Measurements from ENCODE around the gene THNSL1.
"Not testable (repeated sequence)": the region's sequence is repeated elsewhere in the genome, so short reads cannot be mapped to it uniquely, and the experiment has no call there.

The THNSL1 gene

DNA sequence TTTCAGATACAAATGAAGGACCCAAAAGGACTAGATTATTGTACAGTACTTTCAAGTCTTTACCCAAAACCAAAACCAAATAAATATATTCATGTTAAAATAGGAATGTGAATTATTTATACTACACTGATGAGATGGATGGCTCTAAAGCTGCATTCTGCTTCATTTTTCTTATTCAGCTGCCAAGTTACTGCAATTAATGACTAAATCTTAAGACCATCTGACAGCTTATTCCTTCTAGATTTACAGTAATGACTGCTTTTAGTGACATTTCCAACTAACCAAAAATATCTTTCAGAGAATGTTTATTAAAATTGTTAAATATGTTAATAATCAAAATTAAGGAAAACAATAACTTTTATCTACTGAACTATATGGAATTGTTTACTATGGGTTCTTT is 21.3 kb upstream of the THNSL1 start:
- DNase-seq (ENCODE audit: low read depth) = no peak

DNA sequence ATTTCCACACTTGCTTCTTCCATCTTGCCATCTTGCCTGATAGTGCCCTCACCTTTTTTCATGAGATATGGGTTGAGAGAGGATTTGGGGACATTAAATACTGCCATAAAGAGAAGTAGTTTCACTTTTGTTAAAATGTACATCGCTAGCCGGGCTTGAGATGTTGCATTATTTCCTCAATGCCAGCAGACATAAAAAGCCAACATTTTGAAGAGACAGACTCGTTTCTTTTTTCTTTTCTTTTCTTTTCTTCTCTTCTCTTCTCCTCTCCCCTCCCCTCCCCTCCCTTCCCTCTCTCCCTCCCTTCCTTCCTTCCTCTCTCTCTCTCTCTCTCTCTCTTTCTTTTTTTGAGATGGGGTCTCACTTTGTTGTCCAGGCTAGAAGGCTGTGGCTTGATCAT is 18.4 kb upstream of the THNSL1 start:
- DNase-seq (ENCODE audit: low read depth) = no peak

DNA sequence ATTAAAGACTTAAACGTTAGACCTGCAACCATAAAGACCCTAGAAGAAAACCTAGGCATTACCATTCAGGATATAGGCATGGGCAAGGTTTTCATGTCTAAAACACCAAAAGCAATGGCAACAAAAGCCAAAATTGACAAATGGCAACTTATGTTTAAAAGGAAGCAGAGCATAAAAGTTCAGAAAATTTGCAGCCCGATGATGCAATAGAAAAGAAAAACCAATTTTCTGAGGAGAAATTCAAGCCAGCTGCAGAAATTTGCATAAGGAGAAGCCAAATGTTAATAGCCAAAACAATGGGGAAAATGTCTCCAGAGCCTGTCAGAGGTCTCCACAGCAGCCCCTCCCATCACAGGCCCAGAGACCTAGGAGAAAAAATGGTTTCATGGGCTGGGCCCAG is 4.8 kb upstream of the THNSL1 start:
- not testable (repeated sequence) for DNase-seq (ENCODE audit: low read depth)

DNA sequence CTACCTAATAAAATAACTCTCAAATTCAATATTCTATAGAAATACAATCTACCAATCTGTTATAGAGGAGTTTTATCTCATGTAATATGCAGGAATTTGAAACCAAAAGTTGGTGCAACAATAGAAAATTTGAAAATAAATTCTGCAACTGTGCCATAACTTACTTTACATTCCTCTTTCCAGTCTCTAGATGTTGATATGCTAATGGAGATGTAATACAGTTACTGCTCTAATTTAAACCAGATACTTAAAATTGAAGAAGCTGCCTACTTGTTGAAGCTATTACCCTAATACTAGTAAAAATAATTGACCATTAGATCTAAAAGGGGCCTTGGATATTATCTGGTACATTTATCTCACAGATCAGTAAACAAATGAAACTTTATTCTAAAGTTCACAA is 1.8 kb upstream of the THNSL1 start:
- no peak for DNase-seq (ENCODE audit: low read depth)

DNA sequence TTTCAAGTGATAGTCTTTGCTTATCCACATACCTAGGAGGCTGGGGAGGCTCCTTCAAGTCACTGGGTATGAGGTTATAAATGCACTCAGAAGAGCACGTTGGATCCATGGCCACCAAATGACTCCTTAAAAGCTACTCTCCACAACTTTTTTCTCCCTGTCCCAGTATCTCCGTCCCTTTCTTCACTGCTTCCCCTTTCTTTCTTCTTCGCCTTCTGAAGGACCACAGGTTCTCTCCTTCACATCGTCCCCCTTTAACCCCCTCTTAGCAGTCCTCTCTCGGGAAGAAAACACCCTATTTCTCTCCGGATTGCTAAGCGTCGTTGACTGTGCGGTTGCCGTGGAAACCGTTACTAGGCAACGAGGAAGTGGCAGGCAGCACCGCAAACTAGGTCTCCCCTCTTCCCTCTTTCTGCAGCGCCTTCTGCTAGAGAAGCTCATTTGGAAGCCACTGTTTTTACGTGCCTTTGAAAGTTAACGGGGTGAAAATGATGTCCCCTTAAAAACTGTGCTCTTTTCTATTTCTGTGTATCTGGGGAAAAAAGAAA is 510 bp upstream of the THNSL1 start, which contains the start of gene ENKUR:
Gene ENKUR, minus strand, starts transcription at position 331 of the 548 bp plus-strand sequence. Its CDS starts 222 bp downstream, at position 109.
- peak; percentile 89 for DNase-seq (ENCODE audit: low read depth)

DNA sequence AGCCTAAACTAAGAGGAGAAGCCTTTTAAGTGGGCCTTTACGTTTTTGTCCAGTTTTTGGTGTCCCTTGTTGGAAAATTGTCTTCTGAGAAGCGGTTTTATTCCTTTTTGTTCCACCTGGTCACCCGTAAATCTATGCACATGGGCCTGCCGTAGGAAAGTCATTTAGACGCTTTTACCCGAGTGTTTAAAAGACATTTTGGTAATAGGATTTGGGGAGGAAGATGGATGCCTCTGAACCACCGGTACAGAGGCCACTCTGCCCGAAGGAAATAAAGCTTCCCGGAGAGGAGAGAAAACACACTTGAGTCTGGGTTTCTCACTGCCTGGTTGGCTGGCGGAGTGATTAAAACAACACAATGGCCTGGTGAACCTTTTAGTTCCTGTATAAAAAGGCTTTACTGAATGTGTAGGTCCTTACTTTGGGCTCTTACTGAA is 760 bp downstream of the THNSL1 start:
- no peak for DNase-seq (ENCODE audit: low read depth)

DNA sequence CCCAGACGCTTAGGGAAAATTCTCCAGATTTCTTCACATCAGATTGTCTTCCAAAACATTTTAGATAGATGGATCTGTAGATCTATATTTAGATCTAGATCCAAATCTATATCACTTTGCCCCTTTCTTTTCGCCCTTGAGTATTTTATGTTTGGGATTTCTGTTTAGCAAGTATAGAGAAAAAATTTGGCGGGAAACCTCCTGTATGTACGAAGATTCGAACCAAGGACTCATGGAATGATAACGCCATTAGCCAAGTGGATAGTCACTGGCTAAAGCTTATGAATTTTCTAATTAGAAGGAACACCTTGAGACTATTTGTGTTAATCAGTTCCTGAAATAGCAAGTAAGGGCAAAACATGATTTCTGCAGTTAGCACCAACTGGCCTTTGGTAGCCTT is 1.2 kb downstream of the THNSL1 start:
- no peak for DNase-seq (ENCODE audit: low read depth)

DNA sequence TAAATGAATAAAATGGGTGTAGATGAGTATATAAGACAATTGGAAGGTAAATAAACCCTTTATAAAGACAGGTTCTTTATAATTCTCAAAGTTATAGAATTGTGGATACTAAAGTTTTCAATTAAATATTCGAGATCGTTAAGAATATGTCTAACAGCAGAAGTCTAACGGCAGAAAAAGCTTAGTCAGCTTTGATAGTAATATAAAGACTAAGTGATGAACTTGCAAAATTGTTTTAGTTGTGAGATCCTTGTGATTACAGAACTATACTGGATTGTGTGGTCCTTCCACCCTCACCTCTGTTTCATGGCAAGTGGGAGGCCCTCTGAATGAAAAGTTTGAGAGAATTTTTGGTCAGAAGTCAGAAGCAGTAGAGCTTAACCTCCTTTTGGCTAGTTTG is 2.3 kb downstream of the THNSL1 start:
- DNase-seq (ENCODE audit: low read depth) = no peak

DNA sequence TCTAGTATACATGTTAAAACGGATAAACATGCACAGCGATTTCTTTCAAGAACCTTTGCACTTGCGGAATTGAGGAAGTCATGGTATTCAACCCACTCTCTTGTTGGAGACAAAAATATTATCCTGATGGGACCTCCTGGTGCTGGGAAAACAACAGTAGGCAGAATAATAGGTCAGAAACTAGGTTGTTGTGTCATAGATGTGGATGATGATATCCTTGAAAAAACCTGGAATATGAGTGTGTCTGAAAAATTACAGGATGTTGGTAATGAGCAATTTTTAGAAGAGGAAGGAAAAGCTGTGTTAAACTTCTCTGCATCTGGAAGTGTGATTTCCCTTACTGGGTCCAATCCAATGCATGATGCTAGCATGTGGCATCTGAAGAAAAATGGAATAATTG is 6.9 kb downstream of the THNSL1 start:
- no peak for DNase-seq (ENCODE audit: low read depth)

DNA sequence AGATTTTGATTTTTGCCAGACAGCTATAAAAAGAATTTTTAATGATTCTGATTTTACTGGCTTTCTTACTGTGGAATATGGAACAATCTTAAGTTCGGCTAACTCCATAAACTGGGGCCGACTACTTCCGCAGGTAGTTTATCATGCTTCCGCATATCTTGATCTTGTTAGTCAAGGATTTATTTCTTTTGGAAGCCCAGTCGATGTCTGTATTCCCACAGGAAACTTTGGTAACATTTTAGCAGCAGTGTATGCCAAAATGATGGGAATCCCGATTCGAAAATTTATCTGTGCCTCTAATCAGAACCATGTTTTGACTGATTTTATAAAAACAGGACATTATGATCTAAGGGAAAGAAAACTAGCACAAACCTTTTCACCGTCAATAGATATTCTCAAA is 8.1 kb downstream of the THNSL1 start:
- DNase-seq (ENCODE audit: low read depth) = no peak

DNA sequence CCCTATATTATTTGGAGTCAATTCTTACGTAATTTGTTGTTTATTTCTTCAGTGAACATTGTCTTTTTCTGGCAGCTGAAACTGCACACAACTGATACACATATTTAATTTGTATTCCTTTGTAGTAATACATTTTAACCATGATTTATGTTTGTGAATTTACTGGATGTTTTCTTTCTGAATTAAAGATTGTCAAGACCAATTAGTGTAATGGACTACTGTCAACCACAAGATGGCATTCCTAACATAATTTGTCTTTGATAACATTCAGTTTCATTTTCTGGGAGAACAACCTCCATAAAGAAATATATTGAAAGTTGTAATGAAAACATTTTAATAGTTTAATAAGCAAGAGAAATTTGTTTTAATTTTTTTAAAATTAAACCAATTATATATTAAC is 10.1 kb downstream of the THNSL1 start:
- no peak for DNase-seq (ENCODE audit: low read depth)

DNA sequence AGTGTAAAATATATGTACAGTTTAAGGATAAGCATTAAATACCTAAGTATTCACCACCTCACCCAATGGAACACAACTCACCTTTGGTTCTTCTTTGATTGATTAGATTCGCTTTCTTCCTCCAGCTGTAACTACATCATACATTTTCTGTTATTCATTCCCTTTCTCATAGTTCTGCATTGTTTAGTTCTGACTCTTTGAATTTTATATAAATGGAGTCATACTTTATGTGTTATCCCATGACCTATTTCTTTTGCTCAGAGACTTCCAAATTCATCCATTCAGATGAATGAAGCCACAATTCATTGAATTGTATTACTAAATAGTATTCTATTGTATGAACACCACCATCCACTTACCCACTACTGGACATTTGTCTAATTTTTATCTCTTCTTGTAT is 12.3 kb downstream of the THNSL1 start:
- no peak for DNase-seq (ENCODE audit: low read depth)

DNA sequence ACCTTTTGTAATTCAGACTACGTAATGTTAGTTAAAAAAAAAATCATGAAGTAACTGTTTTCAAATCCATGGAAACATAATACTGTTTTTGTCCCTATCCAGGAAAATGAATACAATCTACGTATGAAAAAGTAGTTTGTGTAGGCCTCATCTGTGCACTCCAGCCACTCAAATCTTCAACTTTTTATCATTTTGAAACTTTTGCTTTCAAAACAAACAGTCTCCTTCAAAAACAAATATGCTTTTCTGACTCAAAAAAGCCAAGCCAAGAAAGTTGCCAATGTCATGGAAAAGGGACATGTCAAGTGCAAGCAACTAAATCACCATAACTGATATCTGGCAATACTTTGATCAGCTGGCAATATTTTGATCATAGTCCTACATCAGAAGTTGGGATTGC is 13.1 kb downstream of the THNSL1 start:
- no peak for DNase-seq (ENCODE audit: low read depth)

DNA sequence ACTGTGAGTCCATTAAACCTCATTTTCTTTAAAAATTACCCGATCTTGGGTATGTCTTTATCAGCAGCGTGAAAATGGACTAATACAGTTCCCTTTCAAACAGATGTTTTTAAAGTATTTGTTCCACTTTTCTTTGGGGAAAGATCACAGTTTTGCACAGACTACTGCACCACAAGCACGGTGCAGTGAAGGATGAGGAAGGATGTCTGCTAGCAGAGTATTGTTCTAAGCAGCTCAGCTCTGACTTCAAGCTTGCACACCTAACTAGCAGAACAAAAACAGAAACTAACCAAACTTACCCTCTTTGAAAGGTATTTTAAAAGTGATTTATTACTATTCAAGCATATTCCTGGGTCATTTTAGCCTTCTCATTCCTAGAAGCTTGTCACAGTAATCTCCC is 20.0 kb downstream of the THNSL1 start:
- no peak for DNase-seq (ENCODE audit: low read depth)

DNA sequence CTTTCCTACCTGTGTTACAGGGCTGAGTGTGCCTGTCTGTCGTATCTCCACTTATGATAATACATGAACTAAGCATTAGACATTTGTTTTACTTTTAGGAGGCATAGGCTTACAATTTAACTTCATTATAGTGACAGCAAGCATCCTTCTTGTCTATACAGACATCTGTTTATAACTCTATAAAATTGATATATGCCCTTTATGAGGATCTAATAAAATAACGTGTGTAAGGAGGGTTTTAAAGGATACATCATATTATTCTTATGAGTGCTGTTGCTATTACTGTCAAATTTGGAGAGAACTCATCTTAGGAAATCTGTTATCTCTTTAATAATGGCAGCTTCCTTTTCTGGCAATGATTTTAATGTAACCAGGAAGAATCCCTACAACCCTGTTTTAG is 21.9 kb downstream of the THNSL1 start:
- no peak for DNase-seq (ENCODE audit: low read depth)

DNA sequence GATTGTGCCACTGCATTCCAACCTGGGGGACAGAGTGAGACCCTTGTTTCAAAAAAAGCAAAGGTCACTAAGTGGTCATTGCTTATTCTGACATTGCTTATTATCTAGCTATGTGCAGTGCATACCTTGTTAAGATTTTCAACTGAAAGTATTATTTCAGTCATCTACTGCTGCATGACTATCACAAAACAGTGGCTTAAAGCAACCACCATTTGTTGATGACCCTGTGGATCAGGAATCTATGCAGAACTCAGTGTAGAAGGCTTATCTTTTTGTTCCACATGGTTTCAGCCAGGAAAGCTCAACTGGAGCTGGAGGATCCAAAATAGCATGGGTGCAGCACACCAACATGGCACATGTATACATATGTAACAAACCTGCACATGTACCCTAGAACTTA is 23.1 kb downstream of the THNSL1 start:
- DNase-seq (ENCODE audit: low read depth) = no peak

DNA sequence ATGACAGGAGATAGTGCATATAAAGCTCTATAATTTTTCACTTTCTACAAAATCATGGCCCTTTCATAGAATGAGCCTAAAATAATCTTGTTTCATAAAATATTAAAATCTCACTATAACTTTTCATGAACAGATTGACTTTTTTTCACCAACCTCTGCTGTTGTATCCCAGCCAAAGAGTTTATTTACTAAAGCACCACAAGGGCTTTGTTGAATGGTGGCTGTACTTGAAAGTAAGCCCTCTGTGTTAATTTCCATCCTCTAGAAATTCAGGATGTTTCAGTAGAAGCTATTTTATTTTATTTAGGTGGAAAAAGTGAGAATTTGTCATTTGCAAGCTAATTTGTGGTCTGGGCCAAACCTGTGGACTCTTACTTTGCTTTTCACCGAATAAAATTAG is 30.2 kb downstream of the THNSL1 start:
- no peak for DNase-seq (ENCODE audit: low read depth)

DNA sequence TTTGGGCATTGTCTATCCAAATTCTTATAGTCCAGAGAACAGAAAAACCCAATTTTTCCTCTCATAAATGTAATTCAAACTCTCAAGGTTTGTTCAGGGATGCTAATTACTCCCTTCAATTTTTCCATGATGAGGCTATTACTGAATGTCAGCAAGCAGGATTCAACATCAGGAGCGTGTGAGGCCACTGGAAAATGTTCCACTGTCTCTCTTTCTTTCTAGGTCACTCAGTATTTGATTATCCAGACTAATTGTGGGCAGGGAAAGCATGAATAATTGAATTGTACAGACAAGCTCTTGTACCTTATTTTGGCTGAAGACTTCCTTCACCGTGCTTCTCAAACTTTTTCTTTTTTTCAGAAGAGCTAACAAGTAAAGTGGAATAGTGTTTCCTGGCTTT is 30.7 kb downstream of the THNSL1 start:
- no peak for DNase-seq (ENCODE audit: low read depth)

DNA sequence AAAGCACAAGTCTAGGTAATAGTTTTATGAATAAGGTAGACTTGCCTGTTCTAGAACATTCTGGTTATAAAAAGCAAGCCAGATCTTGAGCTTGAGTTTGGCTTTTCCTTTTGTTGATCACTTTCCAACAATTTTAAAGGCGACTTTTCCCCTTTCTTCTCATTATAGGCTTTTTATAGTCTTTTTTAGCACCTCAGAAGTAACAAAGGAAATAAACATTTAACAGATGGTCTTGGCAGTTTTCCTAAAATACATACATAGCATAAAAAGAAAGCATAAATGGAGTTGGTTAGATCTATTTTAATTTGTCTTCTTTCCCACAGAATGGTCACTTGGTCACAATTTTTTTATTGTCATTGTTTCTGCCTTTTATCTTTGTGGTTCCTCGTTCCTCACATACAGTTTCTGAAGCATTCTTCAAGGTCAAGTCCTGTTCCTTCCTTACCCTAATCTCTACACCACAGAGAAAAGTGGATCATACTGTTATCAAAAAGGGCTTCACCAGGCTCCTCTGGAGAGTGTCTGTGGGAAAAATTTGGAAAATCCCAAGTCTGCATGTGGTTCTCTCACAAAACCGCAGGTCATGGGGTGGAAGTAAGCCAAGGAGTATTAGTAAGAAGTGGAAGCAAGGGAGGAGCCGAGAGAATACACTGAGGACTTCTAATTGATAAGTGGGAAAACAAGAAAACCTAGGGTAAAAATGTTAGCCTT is 31.3 kb downstream of the THNSL1 start:
- no peak for DNase-seq (ENCODE audit: low read depth)

DNA sequence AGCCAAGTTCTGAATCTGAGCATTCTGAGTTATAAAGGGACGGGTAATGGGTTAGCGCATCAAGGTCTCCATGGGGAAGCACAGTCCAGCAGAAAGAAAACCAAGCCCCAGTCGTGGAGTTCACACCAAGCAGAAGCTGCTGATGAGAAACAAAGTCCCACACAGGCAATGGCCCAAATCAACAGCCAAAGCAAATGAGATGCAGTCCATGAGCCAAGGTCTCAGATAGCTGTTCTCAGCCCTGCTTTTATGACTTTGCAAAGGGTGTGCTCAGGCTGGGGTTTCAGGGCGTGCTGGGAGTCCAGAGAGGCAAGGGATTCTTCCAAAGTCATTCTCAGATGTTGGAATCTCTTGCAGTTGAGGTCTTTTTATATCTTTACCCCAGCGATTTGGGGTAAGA is 32.0 kb downstream of the THNSL1 start:
- no peak for DNase-seq (ENCODE audit: low read depth)

DNA sequence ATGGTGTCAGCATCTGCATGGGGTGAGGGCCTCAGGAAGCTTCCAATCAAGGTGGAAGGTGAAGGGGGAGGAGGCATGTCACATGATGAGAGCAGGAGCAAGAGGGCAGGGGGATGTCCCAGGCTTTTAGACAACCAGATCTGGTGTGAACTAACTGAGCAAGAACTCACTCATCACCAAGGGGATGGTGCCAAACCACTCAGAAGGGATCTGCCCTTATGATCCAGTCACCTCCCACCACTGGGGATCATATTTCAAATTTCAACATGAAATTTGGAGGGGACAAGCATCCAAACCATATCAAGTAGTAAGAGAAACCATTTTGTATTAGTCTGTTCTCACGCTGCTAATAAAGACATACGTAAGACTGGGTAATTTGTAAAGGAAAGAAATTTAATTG is 33.6 kb downstream of the THNSL1 start:
- no peak for DNase-seq (ENCODE audit: low read depth)

DNA sequence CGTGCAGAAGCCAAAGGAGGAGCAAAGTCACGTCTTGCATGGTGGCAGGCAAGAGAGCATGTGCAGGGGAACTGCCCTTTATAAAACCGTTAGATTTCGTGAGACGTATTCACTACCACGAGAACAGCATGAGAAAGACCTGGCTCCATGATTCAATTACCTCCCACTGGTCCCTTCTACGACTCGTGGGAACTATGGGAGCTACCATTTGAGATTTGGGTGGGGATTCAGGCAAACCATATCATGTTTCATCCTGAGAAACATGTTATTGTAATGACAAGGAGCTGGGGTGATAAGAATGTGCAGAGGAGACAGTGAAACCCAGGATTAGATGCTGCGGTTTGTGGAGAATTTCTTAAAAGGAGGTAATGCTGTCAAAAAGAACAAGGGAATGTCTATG is 34.0 kb downstream of the THNSL1 start:
- no peak for DNase-seq (ENCODE audit: low read depth)

DNA sequence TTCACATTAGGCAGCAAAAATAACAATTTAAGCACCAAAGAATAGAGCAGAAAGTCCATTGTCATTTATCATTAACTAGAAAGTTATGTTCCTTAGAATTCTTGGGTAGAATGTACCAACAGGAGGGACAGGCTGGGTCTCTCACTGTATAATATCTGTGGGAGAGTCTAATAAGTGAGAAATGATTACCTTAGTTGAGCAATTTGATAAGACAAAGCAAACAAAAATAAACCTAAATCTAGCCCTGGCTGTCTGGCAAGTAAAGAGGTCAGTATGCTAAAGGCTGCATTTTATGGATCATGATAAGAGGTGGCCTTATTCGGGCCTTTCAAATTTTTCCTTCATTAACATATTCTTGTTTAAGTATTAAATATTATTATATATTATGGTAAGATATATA is 35.6 kb downstream of the THNSL1 start:
- DNase-seq (ENCODE audit: low read depth) = no peak

DNA sequence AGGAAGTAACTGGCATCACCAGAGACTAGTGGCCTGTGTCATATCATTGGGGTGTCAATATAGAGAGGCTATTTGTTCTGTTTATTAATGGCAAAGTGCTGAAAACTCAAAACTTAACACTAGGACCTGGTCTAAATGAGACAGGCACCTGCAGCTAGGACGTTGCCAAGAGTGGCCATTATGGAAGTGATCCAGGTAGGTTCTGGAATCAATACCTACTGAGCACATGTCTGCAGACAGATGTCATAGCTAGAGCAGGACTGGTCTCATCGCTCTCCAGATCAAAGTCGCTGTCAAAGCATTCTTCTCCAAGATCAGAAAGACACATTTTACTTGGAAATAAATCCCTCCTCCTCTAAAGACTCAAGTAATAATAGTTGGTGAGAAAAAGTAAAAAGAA is 40.3 kb downstream of the THNSL1 start:
- DNase-seq (ENCODE audit: low read depth) = no peak
